Testis (tissue), 3 donors: Measurements from ENCODE around the gene AMBRA1. TPM values are rescaled to one million over a fixed set of nuclear protein-coding genes. Genes with fewer than 3 reads are reported as not detected.

Source experiments
- DNase-seq: peaks from one replicate; pipeline ENCODE4 v3.0.0-alpha.2; 2019
- H3K27ac ChIP-seq, 2 donors: fragments of 200-600 bp; sonication (generic); one replicate each; pipeline ENCODE4 v1.5.1; 2019
- H3K27me3 ChIP-seq: fragments of 200-600 bp; sonication (generic); one replicate; pipeline ENCODE4 v1.5.1; 2019
- H3K36me3 ChIP-seq: fragments of 200-600 bp; sonication (generic); one replicate; pipeline ENCODE4 v1.5.1; 2017; ENCODE audit warnings: low read depth; ENCODE audit errors: missing control alignments
- H3K4me1 ChIP-seq: fragments of 200-600 bp; sonication (generic); one replicate; pipeline ENCODE4 v1.5.1; 2019
- H3K4me3 ChIP-seq, 2 donors: fragments of 200-600 bp; sonication (generic); one replicate each; pipeline ENCODE4 v1.5.1; 2017 to 2019
- H3K9me3 ChIP-seq: fragments of 200-600 bp; sonication (generic); one replicate; pipeline ENCODE4 v1.5.1; 2017
- POLR2A ChIP-seq: fragments of 450-650 bp; IDR thresholded peaks from one replicate; pipeline ENCODE4 v1.6.1; 2017; ENCODE audit warnings: antibody characterized with exemption, mild to moderate bottlenecking, moderate library complexity
- WGBS, 2 donors: methylation state at CpG; one replicate each; pipeline ENCODE4 v1.1.5; 2018; 5-methylcytosine and 5-hydroxymethylcytosine counted together
- intact Hi-C: fragments of 100-400 bp; cut with DNase I; formaldehyde crosslinking; loops from one replicate; pipeline ENCODE4 v1.15.1; 2023; ENCODE audit warnings: low total_unique reads
- polyA plus RNA-seq: library from polyadenylated mRNA; stranded (reverse); fragments of 350-450 nt; fragmentation: Illumina TruSeq; extraction: RNeasy Lipid Tissue Mini Kit (QIAGEN cat#74804); gene quantifications from one replicate; pipeline ENCODE4 v1.2.3, GENCODE V29; 2014; ENCODE audit warnings: low read depth, low replicate concordance; ENCODE audit not compliant: insufficient read depth
- total RNA-seq, 2 donors: library from RNA; depleted of rRNA; stranded (reverse); fragments of >200 nt; gene quantifications; one replicate each; pipeline ENCODE4 v1.2.3, GENCODE V29; 2016
- TF ChIP-seq, protein P1 (sequence below), 3 experiments: fragments of 450-650 bp in 2 of 3; fragments of 200-600 bp in 1 of 3; sonication (generic) in 1 of 3; IDR thresholded peaks; one replicate each; pipeline ENCODE4 v1.5.1; 2016 to 2019; ENCODE audit warnings: antibody characterized with exemption in 3 of 3, mild to moderate bottlenecking in 2 of 3, moderate library complexity in 1 of 3

AMBRA1 gene
- total and polyA plus RNA-seq, 3 donors from 2014 or later, result 28.0 to 68.3 (median 55.6) TPM

DNA sequence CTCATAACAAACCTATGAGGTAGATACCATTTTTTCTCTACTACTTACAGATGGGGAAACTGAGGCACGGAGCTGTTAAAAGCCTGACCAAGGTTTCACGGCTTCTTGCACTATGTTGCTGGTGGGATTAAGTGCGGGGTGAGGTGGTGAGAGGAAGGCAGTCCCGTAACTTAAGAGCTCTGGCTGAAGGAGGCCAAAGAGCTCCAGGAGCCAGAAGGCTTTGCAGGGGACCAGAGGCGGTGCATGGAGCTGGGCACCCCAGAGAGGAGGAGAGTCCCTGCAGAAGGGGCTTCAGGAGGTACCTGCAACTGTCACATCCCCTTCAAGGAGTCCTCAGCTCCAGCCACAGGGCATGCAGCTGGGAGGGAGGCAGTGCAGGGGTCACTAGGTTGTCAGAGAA lies 206.4 kb downstream of the AMBRA1 start:
- 75 to 85% methylated on average over 5 of the region's 5 CpGs for WGBS, 2 donors
- TF ChIP-seq, protein P1, sequence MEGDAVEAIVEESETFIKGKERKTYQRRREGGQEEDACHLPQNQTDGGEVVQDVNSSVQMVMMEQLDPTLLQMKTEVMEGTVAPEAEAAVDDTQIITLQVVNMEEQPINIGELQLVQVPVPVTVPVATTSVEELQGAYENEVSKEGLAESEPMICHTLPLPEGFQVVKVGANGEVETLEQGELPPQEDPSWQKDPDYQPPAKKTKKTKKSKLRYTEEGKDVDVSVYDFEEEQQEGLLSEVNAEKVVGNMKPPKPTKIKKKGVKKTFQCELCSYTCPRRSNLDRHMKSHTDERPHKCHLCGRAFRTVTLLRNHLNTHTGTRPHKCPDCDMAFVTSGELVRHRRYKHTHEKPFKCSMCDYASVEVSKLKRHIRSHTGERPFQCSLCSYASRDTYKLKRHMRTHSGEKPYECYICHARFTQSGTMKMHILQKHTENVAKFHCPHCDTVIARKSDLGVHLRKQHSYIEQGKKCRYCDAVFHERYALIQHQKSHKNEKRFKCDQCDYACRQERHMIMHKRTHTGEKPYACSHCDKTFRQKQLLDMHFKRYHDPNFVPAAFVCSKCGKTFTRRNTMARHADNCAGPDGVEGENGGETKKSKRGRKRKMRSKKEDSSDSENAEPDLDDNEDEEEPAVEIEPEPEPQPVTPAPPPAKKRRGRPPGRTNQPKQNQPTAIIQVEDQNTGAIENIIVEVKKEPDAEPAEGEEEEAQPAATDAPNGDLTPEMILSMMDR (IDR thresholded peaks at IDR 0.05), result no peak
- TF ChIP-seq POLR2A, result no peak
- Histone ChIP-seq H3K4me3 (no peak overlapping the region), H3K9me3 (no peaks in the 10 kb centered on the region), H3K27me3 (no peaks in the 10 kb centered on the region), H3K4me1 (peaks cover 20% of the 10 kb centered on the region), H3K27ac (no peak overlapping the region), H3K36me3 (no peaks in the 10 kb centered on the region)
- intact Hi-C loops, result no loop called here
- no peak for DNase-seq

DNA sequence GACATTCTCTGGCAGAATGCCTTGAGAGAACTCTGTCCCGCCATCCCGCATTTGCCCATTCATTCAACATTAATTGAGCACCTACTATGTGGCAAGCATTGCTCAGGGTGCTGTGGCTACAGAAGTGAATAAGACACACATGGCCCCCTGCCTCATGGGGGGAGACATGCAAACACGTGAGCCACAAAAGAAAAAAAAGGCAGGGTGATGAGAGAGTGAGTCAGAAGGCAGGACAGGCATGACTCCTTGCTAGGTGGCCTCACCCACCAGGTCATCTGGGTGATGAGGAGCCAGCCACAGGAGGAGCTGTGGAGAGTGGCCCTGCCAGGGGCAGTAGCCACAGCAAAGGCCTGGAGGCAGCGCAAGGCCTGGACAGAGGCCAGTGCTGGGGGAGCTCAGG lies 207.1 kb downstream of the AMBRA1 start:
- Histone ChIP-seq H3K36me3 (no peaks in the 10 kb centered on the region), H3K27me3 (no peaks in the 10 kb centered on the region), H3K27ac (no peak overlapping the region), H3K4me3 (no peak overlapping the region), H3K9me3 (no peaks in the 10 kb centered on the region), H3K4me1 (peaks cover 28% of the 10 kb centered on the region)
- intact Hi-C loops, result no loop called here
- DNase-seq, result no peak
- WGBS, 2 donors, result 80 to 90% methylated on average over 4 of the region's 4 CpGs
- TF ChIP-seq POLR2A, result no peak
- TF ChIP-seq, protein P1 (IDR thresholded peaks at IDR 0.05), result no peak

DNA sequence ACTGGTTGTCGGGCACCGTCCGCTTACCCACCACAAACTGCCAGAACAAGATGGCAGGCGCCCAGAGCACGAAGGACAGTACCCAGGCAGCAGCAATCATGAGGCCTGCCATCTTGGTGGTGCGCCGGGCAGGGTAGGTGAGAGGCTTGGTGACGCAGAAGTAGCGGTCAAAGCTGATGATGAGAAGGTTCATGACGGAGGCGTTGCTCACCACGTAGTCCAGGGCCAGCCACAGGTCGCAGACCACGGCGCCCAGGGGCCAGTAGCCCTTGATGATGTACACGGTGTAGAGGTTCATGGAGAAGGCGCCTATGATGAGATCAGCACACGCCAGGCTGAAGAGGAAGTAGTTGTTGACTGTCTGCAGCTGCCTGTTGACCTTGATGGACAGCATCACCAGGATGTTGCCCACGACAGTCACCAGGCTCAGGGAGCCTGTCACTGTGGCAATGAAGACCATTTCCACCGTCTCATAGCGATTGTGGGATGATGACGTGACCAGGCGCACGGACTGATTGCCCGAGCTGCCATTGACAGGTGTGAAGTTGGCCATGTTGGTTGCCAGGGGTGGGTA lies 207.7 kb downstream of the AMBRA1 start:
- WGBS, 2 donors, result 95 to 97% methylated on average over 21 to 22 of the region's 25 CpGs
- H3K36me3 ChIP-seq, result no peaks in the 10 kb centered on the region
- no peaks in the 10 kb centered on the region for H3K27me3 ChIP-seq
- no peaks in the 10 kb centered on the region for H3K9me3 ChIP-seq
- peaks cover 28% of the 10 kb centered on the region for H3K4me1 ChIP-seq
- intact Hi-C loops, result no loop called here
- H3K27ac ChIP-seq, result no peak overlapping the region
- no peak for DNase-seq
- TF ChIP-seq, protein P1 (IDR thresholded peaks at IDR 0.05), result no peak
- TF ChIP-seq POLR2A, result no peak
- no peak overlapping the region for H3K4me3 ChIP-seq

DNA sequence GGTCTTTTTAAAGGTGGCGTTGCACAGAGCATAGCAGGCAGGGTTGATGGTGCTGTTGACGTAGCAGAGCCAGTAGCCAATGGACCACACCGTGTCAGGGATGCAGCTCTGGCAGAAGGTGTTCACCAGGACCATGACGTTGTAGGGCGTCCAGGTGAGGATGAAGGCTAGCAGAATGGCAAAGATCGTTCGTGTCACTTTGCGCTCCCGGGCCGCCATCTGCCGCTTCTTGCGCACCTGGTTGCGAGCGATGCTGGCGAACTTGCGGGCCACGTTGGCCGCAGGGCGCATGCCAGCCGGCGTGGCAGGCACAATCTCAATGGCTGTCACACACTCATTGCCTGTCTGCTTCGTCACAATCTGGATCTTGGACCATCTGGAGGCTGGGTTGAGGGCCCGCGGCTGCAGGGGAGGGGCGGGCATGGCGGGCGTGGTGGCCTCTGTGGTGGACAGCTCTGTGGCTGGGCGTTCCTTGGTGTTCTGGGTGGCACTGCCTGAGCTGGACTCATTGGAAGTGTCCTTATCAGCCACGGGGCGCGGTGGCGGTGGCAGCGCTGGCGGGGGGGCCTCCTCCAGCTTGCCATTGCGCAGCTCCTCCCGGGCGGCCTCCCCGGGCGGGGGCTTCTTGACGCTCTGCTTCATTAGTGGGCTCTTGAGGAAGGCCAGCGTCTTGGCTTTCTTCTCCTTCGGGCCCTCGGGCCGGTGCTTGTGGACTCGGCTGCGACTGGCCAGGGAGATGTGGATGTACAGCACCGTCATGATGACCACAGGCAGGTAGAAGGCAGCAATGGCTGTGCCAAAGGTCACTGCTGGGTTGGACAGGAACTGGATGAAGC lies 208.4 kb downstream of the AMBRA1 start:
- intact Hi-C loops, result no loop called here
- DNase-seq, result no peak
- H3K4me3 ChIP-seq, result no peak overlapping the region
- peaks cover 30% of the 10 kb centered on the region for H3K4me1 ChIP-seq
- no peaks in the 10 kb centered on the region for H3K9me3 ChIP-seq
- TF ChIP-seq, protein P1 (IDR thresholded peaks at IDR 0.05), result no peak
- no peak for TF ChIP-seq POLR2A
- WGBS, 2 donors, result 97% methylated on average over 30 to 47 of the region's 47 CpGs
- H3K27ac ChIP-seq, result no peak overlapping the region
- no peaks in the 10 kb centered on the region for H3K27me3 ChIP-seq
- H3K36me3 ChIP-seq, result no peaks in the 10 kb centered on the region
